OCI-LY1 (cell line): ENCODE data around the gene TMEM240.

Experiments used
- H2AFZ ChIP-seq: fragments of 200-600 bp; sonication (generic), shearing (Covaris generic); 2 replicates; pipeline ENCODE4 v1.6.0; 2014; ENCODE audit warnings: antibody characterized with exemption, mild to moderate bottlenecking, low read length
- H3F3A ChIP-seq: fragments of 200-600 bp; sonication (generic), shearing (Covaris generic); 2 replicates; pipeline ENCODE4 v1.6.0; 2014; ENCODE audit warnings: mild to moderate bottlenecking, antibody characterized with exemption, low read length, moderate library complexity; ENCODE audit not compliant: insufficient read depth
- H3K27ac ChIP-seq: fragments of 200-600 bp; sonication (generic); 2 replicates; pipeline ENCODE4 v1.5.1; 2014; ENCODE audit warnings: low read length, mixed run types, mild to moderate bottlenecking, low read depth; ENCODE audit not compliant: poor library complexity, severe bottlenecking
- H3K27me3 ChIP-seq: fragments of 200-600 bp; sonication (generic); 2 replicates; pipeline ENCODE4 v1.6.0; 2014; ENCODE audit warnings: antibody characterized with exemption, mild to moderate bottlenecking, low read length, moderate library complexity; ENCODE audit not compliant: insufficient read depth
- H3K36me3 ChIP-seq: fragments of 200-600 bp; sonication (generic); 2 replicates; pipeline ENCODE4 v1.6.1; 2014; ENCODE audit warnings: mild to moderate bottlenecking, antibody characterized with exemption, low read length, moderate library complexity, mixed read lengths; ENCODE audit not compliant: insufficient read depth
- H3K4me1 ChIP-seq: fragments of 200-600 bp; sonication (generic); 2 replicates; pipeline ENCODE4 v1.5.1; 2014; ENCODE audit warnings: mild to moderate bottlenecking, low read length, moderate library complexity; ENCODE audit not compliant: insufficient read depth, severe bottlenecking
- H3K4me2 ChIP-seq: fragments of 200-600 bp; sonication (generic), shearing (Covaris generic); 2 replicates; pipeline ENCODE4 v1.6.1; 2014; ENCODE audit warnings: low read length
- H3K4me3 ChIP-seq: fragments of 200-600 bp; sonication (generic); 2 replicates; pipeline ENCODE4 v1.5.1; 2014; ENCODE audit warnings: low read length, low read depth, mild to moderate bottlenecking, mixed read lengths; ENCODE audit not compliant: poor library complexity, severe bottlenecking
- H3K79me2 ChIP-seq: fragments of 200-600 bp; shearing (Covaris generic); 2 replicates; pipeline ENCODE4 v1.6.1; 2016; ENCODE audit warnings: mixed run types, low read length, mixed read lengths; ENCODE audit not compliant: insufficient read depth
- H3K9ac ChIP-seq: fragments of 200-600 bp; sonication (generic), shearing (Covaris generic); 2 replicates; pipeline ENCODE4 v1.6.1; 2014; ENCODE audit warnings: mild to moderate bottlenecking, low read length, mixed read lengths
- H3K9me2 ChIP-seq: fragments of 200-600 bp; sonication (generic), shearing (Covaris generic); 2 replicates; pipeline ENCODE4 v1.6.1; 2014; ENCODE audit warnings: low read depth, mild to moderate bottlenecking, low read length, mixed read lengths
- H3K9me3 ChIP-seq: fragments of 200-600 bp; shearing (Covaris generic); 2 replicates; pipeline ENCODE4 v1.6.1; 2014; ENCODE audit warnings: low read length, mixed read lengths
- H4K20me1 ChIP-seq: fragments of 200-600 bp; sonication (generic), shearing (Covaris generic); 2 replicates; pipeline ENCODE4 v1.6.0; 2016; ENCODE audit warnings: mild to moderate bottlenecking, low read length; ENCODE audit not compliant: insufficient read depth
- CTCF ChIP-seq: fragments of 200-600 bp; sonication (generic), shearing (Covaris generic); IDR thresholded peaks from 2 replicates; pipeline ENCODE4 v1.5.1; 2017; ENCODE audit warnings: mild to moderate bottlenecking, antibody characterized with exemption, low read length, moderate library complexity, mixed read lengths
- EZH2 ChIP-seq: fragments of 200-600 bp; sonication (generic), shearing (Covaris generic); IDR thresholded peaks from 2 replicates; pipeline ENCODE4 v1.8.0; 2017; ENCODE audit warnings: borderline replicate concordance, mixed run types, mild to moderate bottlenecking, antibody characterized with exemption, low read length, moderate library complexity, mixed read lengths

TMEM240 gene

GRCh38 chr1:1573843-1574720 lies 33.7 kb upstream of the TMEM240 start:
- H2AFZ ChIP-seq = no peak overlapping the region
- TF ChIP-seq CTCF (0 out of 2 replicates have a peak, but pooled peaks have one; percentile 11), EZH2 (no peak)
- H3K9me2 ChIP-seq = no peaks in the 10 kb centered on the region
- H3K36me3 ChIP-seq = peaks cover 31% of the 10 kb centered on the region
- H3K9me3 ChIP-seq = no peaks in the 10 kb centered on the region
- H3K27me3 ChIP-seq = peaks cover 13% of the 10 kb centered on the region; the same call in 1 of the 2 replicates
- peak overlapping the region; percentile 89 for H3K4me2 ChIP-seq
- no peaks in the 10 kb centered on the region for H3F3A ChIP-seq
- H3K79me2 ChIP-seq = peaks cover 52% of the 10 kb centered on the region
- no peak overlapping the region for H3K27ac ChIP-seq
- H3K9ac ChIP-seq = peak overlapping the region; percentile 100
- peak overlapping the region; percentile 99 for H3K4me3 ChIP-seq
- no peaks in the 10 kb centered on the region for H4K20me1 ChIP-seq
- peaks cover 26% of the 10 kb centered on the region for H3K4me1 ChIP-seq

GRCh38 chr1:1569341-1569740 lies 28.9 kb upstream of the TMEM240 start:
- Histone ChIP-seq H3K4me2 (no peak overlapping the region), H3F3A (no peaks in the 10 kb centered on the region), H3K27ac (no peak overlapping the region), H2AFZ (no peak overlapping the region), H3K79me2 (peaks cover 88% of the 10 kb centered on the region), H3K9me2 (no peaks in the 10 kb centered on the region), H3K4me3 (no peak overlapping the region), H4K20me1 (no peaks in the 10 kb centered on the region), H3K36me3 (peaks cover 60% of the 10 kb centered on the region), H3K27me3 (no peaks in the 10 kb centered on the region), H3K4me1 (peaks cover 18% of the 10 kb centered on the region), H3K9ac (no peak overlapping the region), H3K9me3 (no peaks in the 10 kb centered on the region)
- TF ChIP-seq CTCF (no peak), EZH2 (no peak)

- Histone ChIP-seq H3K9ac (no peak overlapping the region), H4K20me1 (no peaks in the 10 kb centered on the region), H3K79me2 (peaks cover 74% of the 10 kb centered on the region), H3K27ac (no peak overlapping the region), H3K4me2 (no peak overlapping the region), H3F3A (no peaks in the 10 kb centered on the region), H3K4me3 (no peak overlapping the region), H3K27me3 (no peaks in the 10 kb centered on the region), H3K36me3 (peaks cover 72% of the 10 kb centered on the region), H3K9me2 (no peaks in the 10 kb centered on the region), H2AFZ (no peak overlapping the region), H3K9me3 (no peaks in the 10 kb centered on the region), H3K4me1 (peaks cover 11% of the 10 kb centered on the region)
- no peak for TF ChIP-seq CTCF
- no peak for TF ChIP-seq EZH2
Measured at GRCh38 chr1:1567891-1568291, 27.5 kb upstream of the TMEM240 start.
